Liver (tissue), 3 donors: ENCODE measurements around the gene ZDHHC5.
A peak's percentile ranks its signal among the peaks of the same experiment; 100 is the strongest.

Source experiments
- CTCF ChIP-seq: fragments of 150-350 bp; IDR thresholded peaks from 2 replicates; pipeline ENCODE4 v1.5.1; 2017; ENCODE audit warnings: improper control_type of control experiment, low read depth, low read length; ENCODE audit not compliant: missing input control
- MAX ChIP-seq: IDR thresholded peaks from 2 replicates; pipeline ENCODE4 v1.6.1; 2016; ENCODE audit warnings: antibody characterized with exemption
- TAF1 ChIP-seq: conservative IDR thresholded peaks from 2 replicates; pipeline ENCODE4 v1.6.1; 2016; ENCODE audit warnings: antibody characterized with exemption, mild to moderate bottlenecking
- ZBTB33 ChIP-seq: IDR thresholded peaks from 2 replicates; pipeline ENCODE4 v1.6.1; 2016; ENCODE audit warnings: antibody characterized with exemption
- donor health status: healthy.
- donor health status: healthy.

GRCh38 chr11:57712256-57713150 lies 44.6 kb downstream of the ZDHHC5 start, which contains the start of gene TMX2:
- TF ChIP-seq CTCF, result no peak
- TF ChIP-seq MAX, result peak; percentile 7
- TF ChIP-seq ZBTB33, result peak; percentile 60
- peak; percentile 59 for TF ChIP-seq TAF1
